T-helper 1 cell treated with Interleukin-12 subunit alpha and Interleukin-12 subunit beta and Interleukin-4 antibody, amounts not matched to agents 30 μg/mL and 1 μg/mL, for 36 hours (primary cell): ENCODE data around the gene TOM1L2.
"Not testable (repeated sequence)": the region's sequence is repeated elsewhere in the genome, so short reads cannot be mapped to it uniquely, and the experiment has no call there.

ENCODE experiments used
- H3K27ac Mint-ChIP-seq: one replicate; pipeline ENCODE4 v1.8.0; 2021; ENCODE audit warnings: mild to moderate bottlenecking, mixed read lengths
- H3K27me3 Mint-ChIP-seq: one replicate; pipeline ENCODE4 v1.8.0; 2021; ENCODE audit warnings: low read depth, mixed read lengths
- H3K36me3 Mint-ChIP-seq: one replicate; pipeline ENCODE4 v1.8.0; 2021; ENCODE audit warnings: low read depth, mixed read lengths
- H3K4me1 Mint-ChIP-seq: one replicate; pipeline ENCODE4 v1.8.0; 2021; ENCODE audit warnings: low read depth, mixed read lengths
- H3K4me3 Mint-ChIP-seq: one replicate; pipeline ENCODE4 v1.8.0; 2021; ENCODE audit warnings: mild to moderate bottlenecking, moderate library complexity, mixed read lengths
- H3K9me3 Mint-ChIP-seq: one replicate; pipeline ENCODE4 v1.8.0; 2021; ENCODE audit warnings: mixed read lengths

The TOM1L2 gene

GRCh38 chr17:17809531-17810083 is 162.6 kb downstream of the TOM1L2 start:
- H3K9me3 Mint-ChIP-seq = no peaks in the 10 kb centered on the region
- peaks cover 2% of the 10 kb centered on the region for H3K4me1 Mint-ChIP-seq
- no peaks in the 10 kb centered on the region for H3K27me3 Mint-ChIP-seq
- no peak overlapping the region for H3K4me3 Mint-ChIP-seq
- H3K36me3 Mint-ChIP-seq = peaks cover 11% of the 10 kb centered on the region
- no peak overlapping the region for H3K27ac Mint-ChIP-seq

- Mint-ChIP-seq H3K4me1 (peaks cover 2% of the 10 kb centered on the region), H3K9me3 (no peaks in the 10 kb centered on the region), H3K27ac (no peak overlapping the region), H3K27me3 (no peaks in the 10 kb centered on the region), H3K36me3 (peaks cover 10% of the 10 kb centered on the region), H3K4me3 (no peak overlapping the region)
Measured at GRCh38 chr17:17808706-17809432, 163.3 kb downstream of the TOM1L2 start.

- not testable (repeated sequence) for H3K9me3 Mint-ChIP-seq, H3K36me3 Mint-ChIP-seq, H3K27ac Mint-ChIP-seq
Measured at GRCh38 chr17:17808200-17808599, 164.0 kb downstream of the TOM1L2 start.

GRCh38 chr17:17807440-17807839 is 164.8 kb downstream of the TOM1L2 start:
- H3K27ac Mint-ChIP-seq = no peak overlapping the region
- H3K27me3 Mint-ChIP-seq = no peaks in the 10 kb centered on the region
- no peaks in the 10 kb centered on the region for H3K9me3 Mint-ChIP-seq
- H3K4me3 Mint-ChIP-seq = no peak overlapping the region
- peaks cover 2% of the 10 kb centered on the region for H3K4me1 Mint-ChIP-seq
- peaks cover 6% of the 10 kb centered on the region for H3K36me3 Mint-ChIP-seq

More at GRCh38 chr17:17808200-17808599, 164.0 kb downstream of the TOM1L2 start:
- H3K4me3 Mint-ChIP-seq, H3K4me1 Mint-ChIP-seq, H3K27me3 Mint-ChIP-seq: not testable (repeated sequence)

- Mint-ChIP-seq H3K4me1 (peaks cover 2% of the 10 kb centered on the region), H3K27ac (no peak overlapping the region), H3K4me3 (no peak overlapping the region), H3K27me3 (no peaks in the 10 kb centered on the region), H3K9me3 (no peaks in the 10 kb centered on the region), H3K36me3 (peaks cover 8% of the 10 kb centered on the region)
Measured at GRCh38 chr17:17806611-17807274, 165.5 kb downstream of the TOM1L2 start.

- H3K9me3 Mint-ChIP-seq = no peaks in the 10 kb centered on the region
- peaks cover 8% of the 10 kb centered on the region for H3K36me3 Mint-ChIP-seq
- no peak overlapping the region for H3K27ac Mint-ChIP-seq
- no peak overlapping the region for H3K4me3 Mint-ChIP-seq
- no peaks in the 10 kb centered on the region for H3K27me3 Mint-ChIP-seq
- H3K4me1 Mint-ChIP-seq = peaks cover 2% of the 10 kb centered on the region
Measured at GRCh38 chr17:17806035-17806434, 166.2 kb downstream of the TOM1L2 start.

GRCh38 chr17:17805575-17805974 is 166.6 kb downstream of the TOM1L2 start:
- peaks cover 2% of the 10 kb centered on the region for H3K4me1 Mint-ChIP-seq
- peaks cover 8% of the 10 kb centered on the region for H3K36me3 Mint-ChIP-seq
- H3K27ac Mint-ChIP-seq = no peak overlapping the region
- H3K4me3 Mint-ChIP-seq = no peak overlapping the region
- H3K27me3 Mint-ChIP-seq = no peaks in the 10 kb centered on the region
- H3K9me3 Mint-ChIP-seq = no peaks in the 10 kb centered on the region

GRCh38 chr17:17804007-17804406 is 168.2 kb downstream of the TOM1L2 start:
- Mint-ChIP-seq H3K27ac (no peak overlapping the region), H3K4me1 (peaks cover 2% of the 10 kb centered on the region), H3K36me3 (peaks cover 8% of the 10 kb centered on the region), H3K9me3 (no peaks in the 10 kb centered on the region), H3K27me3 (no peaks in the 10 kb centered on the region), H3K4me3 (no peak overlapping the region)

- no peaks in the 10 kb centered on the region for H3K27me3 Mint-ChIP-seq
- H3K27ac Mint-ChIP-seq = no peak overlapping the region
- peaks cover 8% of the 10 kb centered on the region for H3K36me3 Mint-ChIP-seq
- no peak overlapping the region for H3K4me3 Mint-ChIP-seq
- no peaks in the 10 kb centered on the region for H3K4me1 Mint-ChIP-seq
- no peaks in the 10 kb centered on the region for H3K9me3 Mint-ChIP-seq
Measured at GRCh38 chr17:17801800-17802481, 170.3 kb downstream of the TOM1L2 start.

- Mint-ChIP-seq H3K9me3 (no peaks in the 10 kb centered on the region), H3K36me3 (peaks cover 2% of the 10 kb centered on the region), H3K4me3 (no peak overlapping the region), H3K4me1 (no peaks in the 10 kb centered on the region), H3K27me3 (no peaks in the 10 kb centered on the region), H3K27ac (no peak overlapping the region)
Measured at GRCh38 chr17:17800504-17801021, 171.6 kb downstream of the TOM1L2 start.

- Mint-ChIP-seq H3K36me3 (peaks cover 4% of the 10 kb centered on the region), H3K27ac (no peak overlapping the region), H3K4me1 (peaks cover 4% of the 10 kb centered on the region), H3K27me3 (no peaks in the 10 kb centered on the region), H3K9me3 (no peaks in the 10 kb centered on the region), H3K4me3 (no peak overlapping the region)
Measured at GRCh38 chr17:17798573-17799255, 173.5 kb downstream of the TOM1L2 start.

- peaks cover 9% of the 10 kb centered on the region for H3K4me1 Mint-ChIP-seq
- H3K27me3 Mint-ChIP-seq = no peaks in the 10 kb centered on the region
- no peak overlapping the region for H3K27ac Mint-ChIP-seq
- no peak overlapping the region for H3K4me3 Mint-ChIP-seq
- H3K9me3 Mint-ChIP-seq = no peaks in the 10 kb centered on the region
- peaks cover 7% of the 10 kb centered on the region for H3K36me3 Mint-ChIP-seq
Measured at GRCh38 chr17:17798010-17798556, 174.1 kb downstream of the TOM1L2 start.

GRCh38 chr17:17797119-17797809 is 174.9 kb downstream of the TOM1L2 start:
- no peak overlapping the region for H3K4me3 Mint-ChIP-seq
- no peaks in the 10 kb centered on the region for H3K9me3 Mint-ChIP-seq
- no peak overlapping the region for H3K27ac Mint-ChIP-seq
- no peaks in the 10 kb centered on the region for H3K27me3 Mint-ChIP-seq
- peaks cover 7% of the 10 kb centered on the region for H3K36me3 Mint-ChIP-seq
- H3K4me1 Mint-ChIP-seq = peaks cover 14% of the 10 kb centered on the region

GRCh38 chr17:17796787-17797061 is 175.5 kb downstream of the TOM1L2 start:
- Mint-ChIP-seq H3K27me3 (no peaks in the 10 kb centered on the region), H3K27ac (no peak overlapping the region), H3K4me1 (peaks cover 19% of the 10 kb centered on the region), H3K36me3 (peaks cover 5% of the 10 kb centered on the region), H3K4me3 (no peak overlapping the region), H3K9me3 (no peaks in the 10 kb centered on the region)
